GM13976 (cell line): ENCODE measurements around the gene FBN1.

ENCODE experiments used
- DNase-seq: peaks from one replicate; pipeline ENCODE4 v3.0.0; 2012; ENCODE audit warnings: low spot score
- CTCF ChIP-seq: IDR thresholded peaks from 2 replicates; pipeline ENCODE4 v1.5.1; 2012; ENCODE audit warnings: borderline replicate concordance, mild to moderate bottlenecking; ENCODE audit not compliant: insufficient read depth; ENCODE audit errors: extremely low read depth, missing control alignments, control extremely low read depth
- in situ Hi-C: fragments of 300-500 bp; cut with MboI; formaldehyde crosslinking; loops from one replicate; pipeline ENCODE4 v1.12.0; 2022; ENCODE audit warnings: low sequenced_read_pairs, mixed read lengths, inconsistent platforms; ENCODE audit not compliant: unreplicated experiment

The FBN1 gene

GRCh38 chr15:48671103-48672022, 25.9 kb upstream of the FBN1 start:
- in situ Hi-C loops = no loop called here
- DNase-seq = no peak
- TF ChIP-seq CTCF = no peak

- in situ Hi-C loops = no loop called here
- DNase-seq = no peak
- TF ChIP-seq CTCF = no peak
Observed at GRCh38 chr15:48667701-48668100, 22.2 kb upstream of the FBN1 start.

- no peak for TF ChIP-seq CTCF
- DNase-seq = no peak
- in situ Hi-C loops = no loop called here
Observed at GRCh38 chr15:48664436-48664835, 18.9 kb upstream of the FBN1 start.

GRCh38 chr15:48657950-48658591, 12.6 kb upstream of the FBN1 start:
- no peak for TF ChIP-seq CTCF
- in situ Hi-C loops = no loop called here
- DNase-seq = no peak

- in situ Hi-C loops = no loop called here
- no peak for TF ChIP-seq CTCF
- DNase-seq = no peak
Observed at GRCh38 chr15:48654801-48655200, 9.3 kb upstream of the FBN1 start.

- TF ChIP-seq CTCF = no peak
- in situ Hi-C loops = no loop called here
- no peak for DNase-seq
Observed at GRCh38 chr15:48653913-48654670, 8.6 kb upstream of the FBN1 start.
